Subcutaneous adipose tissue (tissue), 4 donors: ENCODE measurements around the gene TMEM247. TPM values are rescaled to one million over a fixed set of nuclear protein-coding genes. Genes with fewer than 3 reads are reported as not detected.

Experiments used
- total RNA-seq, 4 donors: library from RNA; depleted of rRNA; stranded (reverse); fragments of >200 nt; gene quantifications; one replicate each; pipeline ENCODE4 v1.1.0, GENCODE V29; 2016
- TF ChIP-seq, protein P1 (sequence below): fragments of 450-650 bp; IDR thresholded peaks from one replicate; pipeline ENCODE4 v1.5.1; 2016; ENCODE audit warnings: low read depth, mild to moderate bottlenecking, control low read depth, antibody characterized with exemption, moderate library complexity

TMEM247 gene
- total RNA-seq = not detected

DNA sequence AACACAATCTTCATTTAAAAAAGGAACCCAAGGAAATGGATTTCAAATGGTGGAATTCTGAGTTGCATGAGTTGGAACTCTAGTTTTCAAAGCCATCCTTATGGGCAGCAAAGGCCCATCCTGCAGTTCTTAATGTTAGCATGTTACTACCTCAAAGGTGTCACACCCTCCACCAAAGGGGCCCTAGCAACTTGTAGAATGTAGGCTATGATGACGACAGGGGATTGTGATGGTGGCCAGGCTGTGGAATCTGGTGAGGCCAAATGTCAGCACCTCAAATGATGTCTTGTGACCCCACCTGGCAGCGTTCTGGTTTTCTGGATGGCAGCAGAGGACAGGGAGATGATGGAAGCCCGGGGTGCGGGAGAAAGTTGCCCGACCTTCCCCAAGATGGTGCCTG is at the start of gene TMEM247:
TSS of gene TMEM247 (plus strand) at position 301 of the 400 bp plus-strand sequence.
- TF ChIP-seq, protein P1, sequence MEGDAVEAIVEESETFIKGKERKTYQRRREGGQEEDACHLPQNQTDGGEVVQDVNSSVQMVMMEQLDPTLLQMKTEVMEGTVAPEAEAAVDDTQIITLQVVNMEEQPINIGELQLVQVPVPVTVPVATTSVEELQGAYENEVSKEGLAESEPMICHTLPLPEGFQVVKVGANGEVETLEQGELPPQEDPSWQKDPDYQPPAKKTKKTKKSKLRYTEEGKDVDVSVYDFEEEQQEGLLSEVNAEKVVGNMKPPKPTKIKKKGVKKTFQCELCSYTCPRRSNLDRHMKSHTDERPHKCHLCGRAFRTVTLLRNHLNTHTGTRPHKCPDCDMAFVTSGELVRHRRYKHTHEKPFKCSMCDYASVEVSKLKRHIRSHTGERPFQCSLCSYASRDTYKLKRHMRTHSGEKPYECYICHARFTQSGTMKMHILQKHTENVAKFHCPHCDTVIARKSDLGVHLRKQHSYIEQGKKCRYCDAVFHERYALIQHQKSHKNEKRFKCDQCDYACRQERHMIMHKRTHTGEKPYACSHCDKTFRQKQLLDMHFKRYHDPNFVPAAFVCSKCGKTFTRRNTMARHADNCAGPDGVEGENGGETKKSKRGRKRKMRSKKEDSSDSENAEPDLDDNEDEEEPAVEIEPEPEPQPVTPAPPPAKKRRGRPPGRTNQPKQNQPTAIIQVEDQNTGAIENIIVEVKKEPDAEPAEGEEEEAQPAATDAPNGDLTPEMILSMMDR = no peak

DNA sequence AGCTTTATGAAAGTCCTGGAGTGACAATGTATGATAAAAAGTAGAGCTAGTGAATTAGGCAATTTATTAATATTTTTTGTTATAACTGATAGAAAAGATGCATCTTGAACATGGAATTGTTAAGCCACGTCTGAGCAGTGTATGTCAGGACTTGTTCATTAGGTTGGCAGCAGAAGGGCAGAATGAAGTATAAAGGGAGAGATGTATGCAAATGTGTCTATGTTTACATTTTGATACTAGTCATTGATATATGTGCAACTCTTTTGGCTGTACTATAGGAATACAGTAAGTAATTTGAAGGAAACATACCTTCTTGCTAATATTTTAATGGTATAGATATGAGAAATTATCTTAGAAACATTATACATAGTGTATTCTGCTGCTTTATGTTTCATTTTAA is 49.0 kb upstream of the TMEM247 start:
- TF ChIP-seq, protein P1 = no peak

DNA sequence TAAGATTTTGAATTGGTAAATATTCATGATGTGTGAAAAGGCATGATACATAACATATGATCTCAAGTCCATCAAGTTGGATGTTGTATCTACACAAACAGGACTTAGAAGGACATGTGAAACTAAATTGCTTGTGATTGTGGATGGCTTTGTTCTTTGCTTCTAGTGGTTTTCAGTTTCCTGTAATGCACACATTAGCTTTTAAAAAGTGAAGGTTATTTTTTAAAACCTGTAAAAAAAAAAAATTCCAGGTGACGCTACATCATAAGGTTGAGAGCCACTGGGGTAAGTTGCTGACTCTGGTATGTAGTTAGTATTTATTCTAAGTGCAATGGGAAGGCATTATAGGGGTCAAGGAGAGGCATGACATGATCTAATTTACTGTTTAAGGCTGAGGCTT is 48.4 kb upstream of the TMEM247 start:
- TF ChIP-seq, protein P1 = no peak

DNA sequence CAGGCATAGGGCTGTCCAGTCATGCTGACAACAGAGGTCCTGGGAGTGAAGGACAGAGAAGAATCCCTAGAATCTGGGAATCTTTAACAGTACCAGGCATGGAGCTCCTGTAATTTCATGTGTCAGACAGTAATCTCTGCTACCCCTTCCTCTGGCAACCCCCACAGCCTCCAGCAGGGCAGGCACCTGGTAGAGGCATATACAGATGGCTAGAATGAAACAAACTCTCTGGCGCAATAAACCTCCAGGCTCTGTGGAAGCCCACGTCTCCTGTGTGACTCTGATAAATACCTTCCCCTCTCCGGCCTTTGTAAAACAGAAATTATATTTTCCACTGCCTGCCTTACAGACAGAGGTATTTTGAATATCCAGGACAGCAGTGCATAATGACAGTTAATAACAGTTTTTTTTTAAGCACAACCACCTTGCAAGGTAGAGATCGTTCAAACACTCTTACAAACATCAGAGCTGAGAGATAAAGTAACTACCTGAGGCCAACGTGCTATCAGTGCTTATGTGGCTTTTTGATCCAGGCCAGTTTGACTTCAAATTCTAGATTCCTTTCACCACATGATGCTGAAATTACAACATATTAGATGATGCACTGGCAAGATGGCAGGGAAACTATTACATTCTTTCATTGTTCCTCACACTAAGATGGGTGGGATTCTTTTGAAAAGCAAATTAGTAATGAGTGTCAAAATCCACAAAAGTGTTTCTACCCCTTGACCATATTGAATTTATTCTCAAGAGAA is 47.7 kb upstream of the TMEM247 start:
- TF ChIP-seq, protein P1 = no peak

DNA sequence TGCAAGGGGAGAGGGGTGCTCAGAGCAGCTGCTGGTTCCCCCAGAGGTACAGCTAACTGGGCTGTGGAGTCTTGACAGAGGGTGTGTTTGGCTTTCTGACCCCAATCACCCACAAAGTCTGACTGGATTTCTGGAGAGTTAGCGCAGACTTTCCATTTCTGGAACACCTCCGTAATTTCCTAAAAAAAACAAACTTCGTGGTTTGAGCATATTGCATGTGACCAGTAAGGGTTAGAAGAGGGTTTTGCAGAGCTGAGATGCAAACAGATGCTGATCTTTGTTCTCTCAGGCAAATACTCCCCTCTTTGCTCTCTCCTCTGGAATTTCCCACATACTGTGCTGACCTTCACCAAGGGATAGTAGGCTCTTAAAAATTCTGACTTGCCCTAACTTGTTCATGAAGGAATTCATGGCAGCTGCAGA is 44.5 kb upstream of the TMEM247 start:
- TF ChIP-seq, protein P1 = no peak

DNA sequence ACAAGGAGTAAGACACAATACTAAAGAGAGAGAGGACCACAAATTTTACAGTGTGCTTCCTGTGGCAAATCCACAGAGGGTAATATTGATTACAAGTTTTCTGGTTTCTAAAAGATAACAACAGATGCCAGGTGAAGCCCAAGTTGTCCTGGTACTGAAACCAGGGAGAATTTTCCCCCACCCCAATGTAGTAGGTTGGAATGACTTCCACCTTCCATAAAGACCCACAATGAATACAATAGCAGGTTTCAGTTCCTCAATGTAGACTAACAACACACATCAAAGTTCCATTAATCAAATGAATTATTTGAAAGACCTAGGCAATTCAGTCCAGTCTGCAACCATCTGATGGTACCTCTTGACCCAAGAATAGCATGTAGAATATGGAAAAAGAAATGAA is 44.0 kb upstream of the TMEM247 start:
- TF ChIP-seq, protein P1 = no peak

DNA sequence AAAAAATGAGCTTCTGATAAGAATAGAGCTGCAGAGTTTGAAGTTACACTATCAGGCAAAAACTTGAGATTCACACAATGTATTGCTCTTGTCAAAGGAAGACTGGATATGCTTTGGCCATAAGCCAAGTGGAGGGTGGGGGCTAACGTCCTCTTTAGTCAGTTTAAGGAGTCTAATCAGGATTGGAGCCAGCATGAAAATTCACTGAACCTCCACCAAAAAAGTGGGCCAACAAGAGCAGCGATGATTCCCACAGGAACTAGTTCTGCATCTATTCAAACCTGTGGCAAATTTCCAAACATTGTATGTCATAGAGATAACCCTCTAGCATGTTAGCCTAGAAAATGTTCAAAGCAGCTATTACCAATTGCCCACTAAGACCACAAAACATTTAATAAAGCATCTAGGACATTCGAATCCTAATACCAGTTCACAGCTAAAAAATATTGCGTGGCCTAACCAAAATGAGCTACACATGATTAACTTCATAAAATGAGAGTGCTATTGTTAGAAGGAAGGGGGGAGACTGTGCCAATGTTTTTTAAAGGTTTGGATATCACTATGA is 43.5 kb upstream of the TMEM247 start:
- TF ChIP-seq, protein P1 = no peak
